ENCODE data around the gene FUCA1.

The FUCA1 gene

GRCh38 chr1:23896491-23896890 is 28.4 kb upstream of the FUCA1 start:
- TF ChIP-seq BACH2 (CRISPR knock-in tag; IDR thresholded peaks at IDR 0.05; ENCODE audit: borderline replicate concordance) (no peak), OSR1 (CRISPR knock-in tag; IDR thresholded peaks at IDR 0.05) (no peak), CREB5 (CRISPR knock-in tag; IDR thresholded peaks at IDR 0.05; ENCODE audit: low read depth) (no peak), ISL1 (CRISPR knock-in tag; IDR thresholded peaks at IDR 0.05) (no peak), ESRRG (CRISPR knock-in tag; IDR thresholded peaks at IDR 0.05) (no peak), ZNF8 (CRISPR knock-in tag; IDR thresholded peaks at IDR 0.05) (no peak)
- no peak for ATAC-seq

GRCh38 chr1:23895993-23896392 is 27.9 kb upstream of the FUCA1 start:
- no peak for ATAC-seq
- no peak for TF ChIP-seq RARB (CRISPR knock-in tag; IDR thresholded peaks at IDR 0.05)
- no peak for TF ChIP-seq CSRNP3 (CRISPR knock-in tag; IDR thresholded peaks at IDR 0.05)
- no peak for TF ChIP-seq POU6F1 (CRISPR knock-in tag; IDR thresholded peaks at IDR 0.05; ENCODE audit: borderline replicate concordance, low read depth)
- no peak for TF ChIP-seq ZFP30 (CRISPR knock-in tag; IDR thresholded peaks at IDR 0.05)
- TF ChIP-seq TOX (CRISPR knock-in tag; IDR thresholded peaks at IDR 0.05; ENCODE audit: borderline replicate concordance): no peak
- no peak for TF ChIP-seq ZNF70 (CRISPR knock-in tag; IDR thresholded peaks at IDR 0.05)
- no peak for TF ChIP-seq ARNTL (CRISPR knock-in tag; IDR thresholded peaks at IDR 0.05; ENCODE audit: borderline replicate concordance, low read depth)
- no peak for TF ChIP-seq PATZ1 (CRISPR knock-in tag; IDR thresholded peaks at IDR 0.05; ENCODE audit: borderline replicate concordance)
- no peak for TF ChIP-seq ZFP3 (CRISPR knock-in tag; IDR thresholded peaks at IDR 0.05)

- no peak for ATAC-seq
- TF ChIP-seq TSHZ2 (CRISPR knock-in tag; IDR thresholded peaks at IDR 0.05) (no peak), SNAI2 (CRISPR knock-in tag; IDR thresholded peaks at IDR 0.05) (no peak), CSRNP3 (CRISPR knock-in tag; IDR thresholded peaks at IDR 0.05) (no peak), ZNF565 (CRISPR knock-in tag; conservative IDR thresholded peaks at IDR 0.05; ENCODE audit: low read depth) (no peak), PATZ1 (CRISPR knock-in tag; IDR thresholded peaks at IDR 0.05; ENCODE audit: borderline replicate concordance) (no peak), ZC3H10 (CRISPR knock-in tag; IDR thresholded peaks at IDR 0.05) (no peak), ZNF70 (CRISPR knock-in tag; IDR thresholded peaks at IDR 0.05) (no peak), ESRRG (CRISPR knock-in tag; IDR thresholded peaks at IDR 0.05) (no peak), POU6F1 (CRISPR knock-in tag; IDR thresholded peaks at IDR 0.05; ENCODE audit: borderline replicate concordance, low read depth) (no peak), ISL1 (CRISPR knock-in tag; IDR thresholded peaks at IDR 0.05) (no peak)
Measured at GRCh38 chr1:23895082-23895481, 27.0 kb upstream of the FUCA1 start.
